ENCODE results near the gene CAMK1G. TPM values are rescaled to one million over a fixed set of nuclear protein-coding genes. Genes with fewer than 3 reads are reported as not detected.
A peak's percentile ranks its signal among the peaks of the same experiment; 100 is the strongest.

The CAMK1G gene
- total RNA-seq, 1 experiment from 2014 or later = 21.2 TPM

DNA sequence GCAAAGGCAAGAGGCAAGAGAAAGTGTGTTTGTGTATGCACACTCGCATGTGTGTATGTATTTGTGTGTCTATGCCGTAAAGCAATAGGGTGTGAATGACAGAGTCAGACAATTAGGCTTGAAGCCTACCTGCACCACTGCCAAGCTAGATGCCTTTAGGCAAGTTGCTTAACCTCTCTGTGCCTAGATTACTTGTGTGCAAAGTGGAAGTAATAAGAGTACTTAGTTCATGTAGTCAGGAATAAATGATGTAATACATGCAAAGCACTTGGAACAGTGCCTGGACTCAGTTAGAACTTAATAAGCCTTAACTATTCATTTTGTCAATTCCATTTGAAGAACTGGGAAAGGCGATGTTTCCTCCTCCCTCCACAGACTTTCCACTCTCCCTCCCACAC lies 37.0 kb downstream of the CAMK1G start:
- peaks cover 6% of the 10 kb centered on the region for H3K36me3 ChIP-seq (ENCODE audit: insufficient read depth, low read length, poor library complexity, severe bottlenecking)
- no peak overlapping the region for H3K4me3 ChIP-seq (ENCODE audit: low read depth, low read length, poor library complexity, severe bottlenecking)
- DNase-seq (ENCODE audit: low spot score) = peak; percentile 90
- intact Hi-C loops (cut with micrococcal nuclease; ENCODE audit: unreplicated experiment) = loop anchor here (5.0 kb wide), 1 partner anchor 287 kb away; no protein-coding TSS in a partner anchor
- ChIA-PET POLR2A (ENCODE audit: low non-redundant PET) (no interaction called here), CTCF (interaction anchor here (0.9 kb wide), 1 partner anchor 55 kb away, joined by 3 read pairs; no protein-coding TSS in a partner anchor)
- BruUV-seq (replicated peaks) = no TSS peak
- peaks cover 69% of the 10 kb centered on the region for H3K4me1 ChIP-seq (ENCODE audit: insufficient read depth, low read length, poor library complexity, severe bottlenecking)
- no peaks in the 10 kb centered on the region for H3K27me3 ChIP-seq (replicated peaks; ENCODE audit: insufficient read depth, low read depth, low read length, poor library complexity)
- TF ChIP-seq, protein P1, sequence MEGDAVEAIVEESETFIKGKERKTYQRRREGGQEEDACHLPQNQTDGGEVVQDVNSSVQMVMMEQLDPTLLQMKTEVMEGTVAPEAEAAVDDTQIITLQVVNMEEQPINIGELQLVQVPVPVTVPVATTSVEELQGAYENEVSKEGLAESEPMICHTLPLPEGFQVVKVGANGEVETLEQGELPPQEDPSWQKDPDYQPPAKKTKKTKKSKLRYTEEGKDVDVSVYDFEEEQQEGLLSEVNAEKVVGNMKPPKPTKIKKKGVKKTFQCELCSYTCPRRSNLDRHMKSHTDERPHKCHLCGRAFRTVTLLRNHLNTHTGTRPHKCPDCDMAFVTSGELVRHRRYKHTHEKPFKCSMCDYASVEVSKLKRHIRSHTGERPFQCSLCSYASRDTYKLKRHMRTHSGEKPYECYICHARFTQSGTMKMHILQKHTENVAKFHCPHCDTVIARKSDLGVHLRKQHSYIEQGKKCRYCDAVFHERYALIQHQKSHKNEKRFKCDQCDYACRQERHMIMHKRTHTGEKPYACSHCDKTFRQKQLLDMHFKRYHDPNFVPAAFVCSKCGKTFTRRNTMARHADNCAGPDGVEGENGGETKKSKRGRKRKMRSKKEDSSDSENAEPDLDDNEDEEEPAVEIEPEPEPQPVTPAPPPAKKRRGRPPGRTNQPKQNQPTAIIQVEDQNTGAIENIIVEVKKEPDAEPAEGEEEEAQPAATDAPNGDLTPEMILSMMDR (conservative IDR thresholded peaks at IDR 0.05; ENCODE audit: low read depth, low read length) = no peak
- TF ChIP-seq EZH2 (IDR thresholded peaks at IDR 0.05; ENCODE audit: borderline replicate concordance, low read depth, low read length, poor library complexity, severe bottlenecking) = no peak
- H3K27ac ChIP-seq (ENCODE audit: low read depth, low read length, poor library complexity, severe bottlenecking) = peak overlapping the region; percentile 81
- no peaks in the 10 kb centered on the region for H3K9me3 ChIP-seq (ENCODE audit: low read depth, low read length, poor library complexity, severe bottlenecking)

DNA sequence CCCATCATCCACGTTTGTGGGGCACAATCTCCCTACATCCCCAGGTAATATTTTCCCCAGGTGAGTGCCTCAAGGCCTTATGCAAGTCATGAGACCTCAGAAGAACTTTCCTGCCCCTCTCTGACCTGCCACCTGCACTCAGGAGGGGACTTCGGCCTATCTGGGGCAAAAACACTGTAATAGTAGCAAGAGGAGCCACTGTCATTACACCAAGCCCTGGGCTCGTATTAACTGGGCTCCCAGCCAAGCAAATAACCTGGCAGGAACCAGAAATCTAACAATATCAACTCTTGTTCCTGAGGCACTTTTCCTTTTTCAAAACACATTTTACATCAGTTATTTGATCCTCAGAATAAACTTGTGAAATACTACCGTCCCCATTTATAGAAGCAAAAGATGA lies 37.8 kb downstream of the CAMK1G start:
- H3K27me3 ChIP-seq (replicated peaks; ENCODE audit: insufficient read depth, low read depth, low read length, poor library complexity) = no peaks in the 10 kb centered on the region
- peak overlapping the region; percentile 81 for H3K27ac ChIP-seq (ENCODE audit: low read depth, low read length, poor library complexity, severe bottlenecking)
- TF ChIP-seq EZH2 (IDR thresholded peaks at IDR 0.05; ENCODE audit: borderline replicate concordance, low read depth, low read length, poor library complexity, severe bottlenecking) = no peak
- TF ChIP-seq, protein P1 (conservative IDR thresholded peaks at IDR 0.05; ENCODE audit: low read depth, low read length) = no peak
- H3K4me1 ChIP-seq (ENCODE audit: insufficient read depth, low read length, poor library complexity, severe bottlenecking) = peaks cover 77% of the 10 kb centered on the region
- H3K36me3 ChIP-seq (ENCODE audit: insufficient read depth, low read length, poor library complexity, severe bottlenecking) = peaks cover 6% of the 10 kb centered on the region
- H3K4me3 ChIP-seq (ENCODE audit: low read depth, low read length, poor library complexity, severe bottlenecking) = no peak overlapping the region
- no peaks in the 10 kb centered on the region for H3K9me3 ChIP-seq (ENCODE audit: low read depth, low read length, poor library complexity, severe bottlenecking)
- intact Hi-C loops (cut with micrococcal nuclease; ENCODE audit: unreplicated experiment) = loop anchor here (5.0 kb wide), 1 partner anchor 286 kb away; no protein-coding TSS in a partner anchor
- CTCF ChIA-PET = no interaction called here
- DNase-seq (ENCODE audit: low spot score) = peak; percentile 52
- POLR2A ChIA-PET (ENCODE audit: low non-redundant PET) = no interaction called here
- BruUV-seq (replicated peaks) = no TSS peak

GRCh38 chr1:209621741-209622655 lies 38.5 kb downstream of the CAMK1G start:
- ChIA-PET POLR2A (ENCODE audit: low non-redundant PET) (no interaction called here), CTCF (no interaction called here)
- Histone ChIP-seq H3K36me3 (ENCODE audit: insufficient read depth, low read length, poor library complexity, severe bottlenecking) (no peaks in the 10 kb centered on the region), H3K9me3 (ENCODE audit: low read depth, low read length, poor library complexity, severe bottlenecking) (no peaks in the 10 kb centered on the region), H3K4me3 (ENCODE audit: low read depth, low read length, poor library complexity, severe bottlenecking) (no peak overlapping the region), H3K27ac (ENCODE audit: low read depth, low read length, poor library complexity, severe bottlenecking) (peak overlapping the region; percentile 81), H3K4me1 (ENCODE audit: insufficient read depth, low read length, poor library complexity, severe bottlenecking) (peaks cover 83% of the 10 kb centered on the region), H3K27me3 (replicated peaks; ENCODE audit: insufficient read depth, low read depth, low read length, poor library complexity) (no peaks in the 10 kb centered on the region)
- TSS peak; percentile 1 for BruUV-seq (replicated peaks)
- TF ChIP-seq, protein P1 (conservative IDR thresholded peaks at IDR 0.05; ENCODE audit: low read depth, low read length) = no peak
- no peak for TF ChIP-seq EZH2 (IDR thresholded peaks at IDR 0.05; ENCODE audit: borderline replicate concordance, low read depth, low read length, poor library complexity, severe bottlenecking)
- no peak for DNase-seq (ENCODE audit: low spot score)
- intact Hi-C loops (cut with micrococcal nuclease; ENCODE audit: unreplicated experiment) = loop anchor here (5.0 kb wide), 1 partner anchor 285 kb away; no protein-coding TSS in a partner anchor

Measured in A673 (cell line).